CD4-positive, CD25-positive, alpha-beta regulatory T cell (primary cell): ENCODE data around the gene HS6ST1. TPM values are rescaled to one million over a fixed set of nuclear protein-coding genes. Genes with fewer than 3 reads are reported as not detected.
A peak's percentile ranks its signal among the peaks of the same experiment; 100 is the strongest.

Experiments used
- ATAC-seq, 2 donors: fragments of 150-1000 bp; cut with Tn5 transposase; one replicate each; pipeline ENCODE4 v1.10.0; 2021; ENCODE audit warnings: low read depth in 2 of 2, moderate number of reproducible peaks in 2 of 2, moderate library complexity in 1 of 2
- DNase-seq, 3 donors: peaks; one replicate each; pipeline versions ENCODE4 v3.0.0 to v3.0.0-alpha.2; 2012 to 2022; ENCODE audit warnings: mixed read lengths in 1 of 3
- H3K27ac ChIP-seq: one replicate; pipeline ENCODE4 v1.7.0; 2013; ENCODE audit warnings: mild to moderate bottlenecking, low read length; ENCODE audit not compliant: insufficient read depth, poor library complexity, severe bottlenecking
- H3K27me3 ChIP-seq: one replicate; pipeline ENCODE4 v1.7.0; 2013; ENCODE audit warnings: low read length; ENCODE audit not compliant: control insufficient read depth, insufficient read depth
- H3K36me3 ChIP-seq: one replicate; pipeline ENCODE4 v1.7.0; 2013; ENCODE audit warnings: mild to moderate bottlenecking, low read length, moderate library complexity; ENCODE audit not compliant: control insufficient read depth, insufficient read depth
- H3K4me1 ChIP-seq: 2 replicates; pipeline ENCODE4 v1.7.0; 2013; ENCODE audit warnings: mild to moderate bottlenecking, low read length; ENCODE audit not compliant: insufficient read depth, control insufficient read depth, poor library complexity, severe bottlenecking
- H3K4me3 ChIP-seq: one replicate; pipeline ENCODE4 v1.7.0; 2013; ENCODE audit warnings: low read depth, mild to moderate bottlenecking, low read length, moderate library complexity
- H3K9me3 ChIP-seq, 2 experiments: 1 replicate in 1 of 2; 2 replicates in 1 of 2; pipeline ENCODE4 v1.7.0; 2013; ENCODE audit warnings: low read length in 2 of 2, mild to moderate bottlenecking in 1 of 2, moderate library complexity in 1 of 2; ENCODE audit not compliant: control insufficient read depth in 2 of 2
- H3K27ac Mint-ChIP-seq, 3 donors: one replicate each; pipeline ENCODE4 v1.8.0; 2020 to 2022; ENCODE audit warnings: mild to moderate bottlenecking in 3 of 3, mixed read lengths in 3 of 3, moderate library complexity in 2 of 3
- H3K27me3 Mint-ChIP-seq: one replicate; pipeline ENCODE4 v1.8.0; 2022; ENCODE audit warnings: mild to moderate bottlenecking, mixed read lengths
- H3K36me3 Mint-ChIP-seq: one replicate; pipeline ENCODE4 v1.8.0; 2020; ENCODE audit warnings: mixed read lengths
- H3K4me1 Mint-ChIP-seq, 4 donors: one replicate each; pipeline ENCODE4 v1.8.0; 2020 to 2022; ENCODE audit warnings: mixed read lengths in 4 of 4, mild to moderate bottlenecking in 1 of 4
- H3K4me3 Mint-ChIP-seq, 4 donors: one replicate each; pipeline ENCODE4 v1.8.0; 2020 to 2022; ENCODE audit warnings: mild to moderate bottlenecking in 4 of 4, mixed read lengths in 4 of 4, moderate library complexity in 3 of 4
- H3K9me3 Mint-ChIP-seq, 7 donors: one replicate each; pipeline ENCODE4 v1.8.0; 2020 to 2022; ENCODE audit warnings: mixed read lengths in 7 of 7, mild to moderate bottlenecking in 3 of 7, moderate library complexity in 2 of 7
- polyA plus RNA-seq, 4 donors: library from polyadenylated mRNA; unstranded; fragments of 300-500 nt; fragmentation: Illumina TruSeq; gene quantifications; one replicate each; pipeline ENCODE4 v1.2.3, GENCODE V29; 2021
- total RNA-seq: library from RNA; stranded (reverse); gene quantifications from one replicate; pipeline ENCODE4 v1.2.3, GENCODE V29; 2022

Gene HS6ST1
- total and polyA plus RNA-seq, 5 donors from 2014 or later: 1.1 to 7.6 (median 1.5) TPM

GRCh38 chr2:128308889-128309279 is 9.8 kb downstream of the HS6ST1 start:
- peaks cover 0 to 22% (median 5%) of the 10 kb centered on the region in 4 donors for H3K4me1 Mint-ChIP-seq

GRCh38 chr2:128308284-128308731 is 10.4 kb downstream of the HS6ST1 start:
- Mint-ChIP-seq H3K9me3 (no peaks in the 10 kb centered on the region), H3K36me3 (no peaks in the 10 kb centered on the region), H3K27me3 (no peaks in the 10 kb centered on the region), H3K27ac (no peak overlapping the region), H3K4me3 (no peak overlapping the region), H3K4me1 (peaks cover 0 to 18% (median 5%) of the 10 kb centered on the region in 4 donors)
- H3K27ac ChIP-seq: no peak overlapping the region
- ATAC-seq: no peak
- no peak overlapping the region for H3K4me3 ChIP-seq
- DNase-seq: peak in 1 of 3 donors; percentile 0
- no peaks in the 10 kb centered on the region for H3K27me3 ChIP-seq
- no peaks in the 10 kb centered on the region for H3K4me1 ChIP-seq
- H3K9me3 ChIP-seq: no peaks in the 10 kb centered on the region
- no peaks in the 10 kb centered on the region for H3K36me3 ChIP-seq

More at GRCh38 chr2:128308889-128309279, 9.8 kb downstream of the HS6ST1 start:
- no peaks in the 10 kb centered on the region for H3K36me3 Mint-ChIP-seq
- Histone ChIP-seq H3K27me3 (no peaks in the 10 kb centered on the region), H3K4me1 (no peaks in the 10 kb centered on the region), H3K36me3 (no peaks in the 10 kb centered on the region), H3K4me3 (no peak overlapping the region), H3K27ac (no peak overlapping the region), H3K9me3 (no peaks in the 10 kb centered on the region)
- DNase-seq: no peak
- H3K27me3 Mint-ChIP-seq: no peaks in the 10 kb centered on the region
- no peaks in the 10 kb centered on the region for H3K9me3 Mint-ChIP-seq
- ATAC-seq: no peak
- H3K27ac Mint-ChIP-seq: no peak overlapping the region
- H3K4me3 Mint-ChIP-seq: peak overlapping the region in 1 of 4 donors; percentile 54

- Mint-ChIP-seq H3K36me3 (no peaks in the 10 kb centered on the region), H3K27me3 (no peaks in the 10 kb centered on the region), H3K4me3 (no peak overlapping the region), H3K4me1 (peaks cover 0 to 20% (median 5%) of the 10 kb centered on the region in 4 donors), H3K9me3 (no peaks in the 10 kb centered on the region), H3K27ac (no peak overlapping the region)
- Histone ChIP-seq H3K4me3 (no peak overlapping the region), H3K36me3 (no peaks in the 10 kb centered on the region), H3K9me3 (no peaks in the 10 kb centered on the region), H3K27ac (no peak overlapping the region), H3K4me1 (no peaks in the 10 kb centered on the region), H3K27me3 (no peaks in the 10 kb centered on the region)
- ATAC-seq (no peak), DNase-seq (no peak)
Measured at GRCh38 chr2:128307595-128307994, 11.1 kb downstream of the HS6ST1 start.

GRCh38 chr2:128306931-128307460 is 11.7 kb downstream of the HS6ST1 start:
- Histone ChIP-seq H3K9me3 (no peaks in the 10 kb centered on the region), H3K4me1 (no peaks in the 10 kb centered on the region), H3K4me3 (no peak overlapping the region), H3K27ac (no peak overlapping the region), H3K36me3 (no peaks in the 10 kb centered on the region), H3K27me3 (no peaks in the 10 kb centered on the region)
- Mint-ChIP-seq H3K27me3 (no peaks in the 10 kb centered on the region), H3K4me3 (no peak overlapping the region), H3K36me3 (no peaks in the 10 kb centered on the region), H3K27ac (peak overlapping the region in 1 of 3 donors; percentile 15), H3K9me3 (no peaks in the 10 kb centered on the region), H3K4me1 (peaks cover 0 to 15% (median 5%) of the 10 kb centered on the region in 4 donors)
- ATAC-seq (no peak), DNase-seq (no peak)

GRCh38 chr2:128306081-128306930 is 12.4 kb downstream of the HS6ST1 start:
- H3K36me3 ChIP-seq: no peaks in the 10 kb centered on the region
- H3K4me3 ChIP-seq: no peak overlapping the region
- H3K4me1 Mint-ChIP-seq: peaks cover 0 to 15% (median 5%) of the 10 kb centered on the region in 4 donors
- DNase-seq (no peak), ATAC-seq (no peak)
- H3K9me3 ChIP-seq: no peaks in the 10 kb centered on the region
- H3K27ac Mint-ChIP-seq: no peak overlapping the region
- H3K4me1 ChIP-seq: no peaks in the 10 kb centered on the region
- H3K27me3 Mint-ChIP-seq: no peaks in the 10 kb centered on the region
- H3K9me3 Mint-ChIP-seq: no peaks in the 10 kb centered on the region
- no peak overlapping the region for H3K27ac ChIP-seq
- H3K36me3 Mint-ChIP-seq: no peaks in the 10 kb centered on the region
- H3K4me3 Mint-ChIP-seq: no peak overlapping the region
- no peaks in the 10 kb centered on the region for H3K27me3 ChIP-seq

- no peak for DNase-seq
- H3K36me3 Mint-ChIP-seq: no peaks in the 10 kb centered on the region
- H3K4me1 ChIP-seq: no peaks in the 10 kb centered on the region
- peaks cover 0 to 11% (median 2%) of the 10 kb centered on the region in 4 donors for H3K4me1 Mint-ChIP-seq
- no peaks in the 10 kb centered on the region for H3K36me3 ChIP-seq
- no peak for ATAC-seq
- H3K9me3 ChIP-seq: no peaks in the 10 kb centered on the region
- no peaks in the 10 kb centered on the region for H3K27me3 ChIP-seq
- no peak overlapping the region for H3K4me3 ChIP-seq
- no peaks in the 10 kb centered on the region for H3K27me3 Mint-ChIP-seq
- H3K9me3 Mint-ChIP-seq: no peaks in the 10 kb centered on the region
- no peak overlapping the region for H3K4me3 Mint-ChIP-seq
- no peak overlapping the region for H3K27ac ChIP-seq
- H3K27ac Mint-ChIP-seq: no peak overlapping the region
Measured at GRCh38 chr2:128305555-128306080, 13.1 kb downstream of the HS6ST1 start.

- no peaks in the 10 kb centered on the region for H3K27me3 Mint-ChIP-seq
- Histone ChIP-seq H3K27me3 (no peaks in the 10 kb centered on the region), H3K4me3 (no peak overlapping the region), H3K27ac (no peak overlapping the region), H3K4me1 (no peaks in the 10 kb centered on the region), H3K36me3 (no peaks in the 10 kb centered on the region), H3K9me3 (no peaks in the 10 kb centered on the region)
- peaks cover 0 to 11% (median 2%) of the 10 kb centered on the region in 4 donors for H3K4me1 Mint-ChIP-seq
- DNase-seq (no peak), ATAC-seq (no peak)
- no peaks in the 10 kb centered on the region for H3K9me3 Mint-ChIP-seq
- no peaks in the 10 kb centered on the region for H3K36me3 Mint-ChIP-seq
- no peak overlapping the region for H3K4me3 Mint-ChIP-seq
- peak overlapping the region in 1 of 3 donors; percentile 56 for H3K27ac Mint-ChIP-seq
Measured at GRCh38 chr2:128304715-128305554, 13.7 kb downstream of the HS6ST1 start.
